ENCODE data around the gene COBL. TPM values are rescaled to one million over a fixed set of nuclear protein-coding genes. Genes with fewer than 3 reads are reported as not detected.

Gene COBL
- total and polyA plus RNA-seq, 9 of the 15 experiments (the other 6 are each of a cell fraction or from before 2014, with no cell fraction given): 0.01 to 2.4 (median 0.09) TPM; not detected in 3

- FAIRE-seq (no peak), DNase-seq (ENCODE audit: extremely low read depth in 1 of 4, low spot score in 3 of 4) (no peak), ATAC-seq (no peak)
- no TSS peak for BruUV-seq (replicated peaks)
- no peaks in the 10 kb centered on the region for H3K79me2 ChIP-seq (ENCODE audit: control insufficient read depth, insufficient read depth, low read length)
- no peaks in the 10 kb centered on the region for H4K20me1 ChIP-seq (replicated peaks; ENCODE audit: control insufficient read depth, insufficient read depth, low read length)
- H3K9me1 ChIP-seq (ENCODE audit: control insufficient read depth, insufficient read depth, low read length): no peaks in the 10 kb centered on the region
- H3K36me3 ChIP-seq (ENCODE audit: control insufficient read depth, insufficient read depth, low read length): no peaks in the 10 kb centered on the region
- no peak overlapping the region for H3K4me2 ChIP-seq (ENCODE audit: insufficient read depth, low read length)
- no peak overlapping the region for H3K27ac ChIP-seq (ENCODE audit: extremely low read depth, low read depth, low read length)
- H3K4me3 ChIP-seq: no peak overlapping the region
- H3K9ac ChIP-seq (ENCODE audit: insufficient read depth in 1 of 2, low read depth in 2 of 2, low read length in 2 of 2): no peak overlapping the region
- no peak overlapping the region for H2AFZ ChIP-seq (ENCODE audit: low read depth, low read length)
- peaks cover 0 to 19% of the 10 kb centered on the region in 2 experiments; a peak in 2 of 5 replicates for H3K27me3 ChIP-seq (ENCODE audit: control insufficient read depth in 2 of 2, insufficient read depth in 2 of 2, low read length in 2 of 2)
- no peaks in the 10 kb centered on the region for H3K9me3 ChIP-seq (replicated peaks; ENCODE audit: control insufficient read depth, insufficient read depth, low read depth, low read length)
- in situ Hi-C loops (cut with MboI): no loop called here
- CTCF ChIA-PET (ENCODE audit: low intra/inter-chr PET ratio): no interaction called here
- POLR2A ChIA-PET: no interaction called here
- peaks cover 0 to 3% of the 10 kb centered on the region in 2 experiments; a peak in 3 of 5 replicates for H3K4me1 ChIP-seq (replicated peaks in 1 of 2; ENCODE audit: control insufficient read depth in 2 of 2, insufficient read depth in 2 of 2, low read length in 2 of 2)
- intact Hi-C loops (cut with micrococcal nuclease): no loop called here
- WGBS (ENCODE audit: insufficient coverage, low coverage, missing lambda C conversion rate): 2% methylated on average over 4 of the region's 4 CpGs
- TF ChIP-seq ZNF175 (CRISPR knock-in tag; IDR thresholded peaks at IDR 0.05; ENCODE audit: low read depth): peak; percentile 93
- TF ChIP-seq JUN (IDR thresholded peaks at IDR 0.05; ENCODE audit: borderline replicate concordance, low read depth, low read length): no peak
- no peak for TF ChIP-seq JUN (CRISPR knock-in tag; IDR thresholded peaks at IDR 0.05; ENCODE audit: borderline replicate concordance)
- no peak for TF ChIP-seq ZNF778 (CRISPR knock-in tag; IDR thresholded peaks at IDR 0.05)
- TF ChIP-seq ELF1 (tag; IDR thresholded peaks at IDR 0.05): no peak
- TF ChIP-seq TCF3 (CRISPR knock-in tag; IDR thresholded peaks at IDR 0.05): no peak
- no peak for TF ChIP-seq MAZ (CRISPR knock-in tag; conservative IDR thresholded peaks at IDR 0.05 in 1 of 2, IDR thresholded peaks at IDR 0.05 in 1 of 2)
- TF ChIP-seq, protein P1, sequence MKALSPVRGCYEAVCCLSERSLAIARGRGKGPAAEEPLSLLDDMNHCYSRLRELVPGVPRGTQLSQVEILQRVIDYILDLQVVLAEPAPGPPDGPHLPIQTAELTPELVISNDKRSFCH (CRISPR knock-in tag; IDR thresholded peaks at IDR 0.05): no peak
- TF ChIP-seq, protein P1 (tag; IDR thresholded peaks at IDR 0.05): peak; percentile 77; the same call in 1 of the 2 replicates
- TF ChIP-seq, protein P2, sequence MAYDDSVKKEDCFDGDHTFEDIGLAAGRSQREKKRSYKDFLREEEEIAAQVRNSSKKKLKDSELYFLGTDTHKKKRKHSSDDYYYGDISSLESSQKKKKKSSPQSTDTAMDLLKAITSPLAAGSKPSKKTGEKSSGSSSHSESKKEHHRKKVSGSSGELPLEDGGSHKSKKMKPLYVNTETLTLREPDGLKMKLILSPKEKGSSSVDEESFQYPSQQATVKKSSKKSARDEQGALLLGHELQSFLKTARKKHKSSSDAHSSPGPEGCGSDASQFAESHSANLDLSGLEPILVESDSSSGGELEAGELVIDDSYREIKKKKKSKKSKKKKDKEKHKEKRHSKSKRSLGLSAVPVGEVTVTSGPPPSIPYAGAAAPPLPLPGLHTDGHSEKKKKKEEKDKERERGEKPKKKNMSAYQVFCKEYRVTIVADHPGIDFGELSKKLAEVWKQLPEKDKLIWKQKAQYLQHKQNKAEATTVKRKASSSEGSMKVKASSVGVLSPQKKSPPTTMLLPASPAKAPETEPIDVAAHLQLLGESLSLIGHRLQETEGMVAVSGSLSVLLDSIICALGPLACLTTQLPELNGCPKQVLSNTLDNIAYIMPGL (CRISPR knock-in tag; IDR thresholded peaks at IDR 0.05): no peak
- no peak for TF ChIP-seq ZNF384 (IDR thresholded peaks at IDR 0.05; ENCODE audit: low read depth, low read length)
- TF ChIP-seq MXI1 (IDR thresholded peaks at IDR 0.05; ENCODE audit: low read depth, low read length): no peak
- TF ChIP-seq COPS2 (conservative IDR thresholded peaks at IDR 0.05): no peak
- TF ChIP-seq ETS1 (conservative IDR thresholded peaks at IDR 0.05; ENCODE audit: control insufficient read depth, low read depth, low read length): no peak
- TF ChIP-seq CREB3 (tag; conservative IDR thresholded peaks at IDR 0.05; ENCODE audit: low read depth): no peak
- no peak for TF ChIP-seq MCM7 (IDR thresholded peaks at IDR 0.05)
- no peak for TF ChIP-seq NUFIP1 (IDR thresholded peaks at IDR 0.05; ENCODE audit: partially characterized antibody)
- TF ChIP-seq DMBX1 (CRISPR knock-in tag; IDR thresholded peaks at IDR 0.05; ENCODE audit: borderline replicate concordance): peak; percentile 97; the same call in 1 of the 2 replicates
Measured at GRCh38 chr7:51329696-51330263, 13.2 kb upstream of the COBL start.
